Measurements from ENCODE around the gene STATH.
"Not testable (repeated sequence)": the region's sequence is repeated elsewhere in the genome, so short reads cannot be mapped to it uniquely, and the experiment has no call there.

The STATH gene

GRCh38 chr4:70050138-70050537 lies 54.4 kb downstream of the STATH start, which contains the start of gene HTN1:
Gene HTN1, plus strand, starts transcription at chr4:70050438. Its CDS starts 2,639 bp downstream, at chr4:70053077.
- not testable (repeated sequence) for H3K4me3 ChIP-seq, H3K27ac ChIP-seq
